GM12865 (cell line): ENCODE measurements around the gene RPS6KA3.

Source experiments
- DNase-seq: peaks from one replicate; pipeline ENCODE4 v3.0.0; 2010; ENCODE audit warnings: low read depth
- H3K4me3 ChIP-seq: 2 replicates; pipeline ENCODE4 v1.5.1; 2011; ENCODE audit warnings: mild to moderate bottlenecking, low read depth, low read length, control low read depth
- TF ChIP-seq, protein P1 (sequence below): IDR thresholded peaks from 2 replicates; pipeline ENCODE4 v1.5.1; 2011; ENCODE audit warnings: low read length, control low read depth, low read depth, inconsistent platforms; ENCODE audit not compliant: insufficient read depth; ENCODE audit errors: missing control alignments

Gene RPS6KA3

DNA sequence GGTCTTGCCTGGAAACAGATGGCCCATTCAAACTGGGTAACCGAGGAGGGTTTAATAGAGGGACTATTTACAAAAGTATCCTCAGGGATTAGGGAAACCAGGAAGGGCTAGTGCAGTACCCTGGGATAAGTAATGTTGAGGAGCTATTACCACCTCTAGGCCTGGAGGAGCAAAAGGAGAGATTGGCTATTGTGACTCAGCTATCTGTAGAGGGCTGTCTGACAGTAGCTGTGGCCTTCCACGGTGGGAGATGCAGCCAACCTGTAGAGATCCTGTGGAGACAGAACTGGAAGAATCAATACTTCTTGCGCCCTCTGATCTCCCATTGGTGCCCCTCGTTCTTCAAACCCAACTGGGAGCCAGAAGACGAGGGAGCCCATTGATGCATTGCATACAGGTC is 34.1 kb upstream of the RPS6KA3 start:
- DNase-seq, result no peak
- no peak overlapping the region for H3K4me3 ChIP-seq
- TF ChIP-seq, protein P1, sequence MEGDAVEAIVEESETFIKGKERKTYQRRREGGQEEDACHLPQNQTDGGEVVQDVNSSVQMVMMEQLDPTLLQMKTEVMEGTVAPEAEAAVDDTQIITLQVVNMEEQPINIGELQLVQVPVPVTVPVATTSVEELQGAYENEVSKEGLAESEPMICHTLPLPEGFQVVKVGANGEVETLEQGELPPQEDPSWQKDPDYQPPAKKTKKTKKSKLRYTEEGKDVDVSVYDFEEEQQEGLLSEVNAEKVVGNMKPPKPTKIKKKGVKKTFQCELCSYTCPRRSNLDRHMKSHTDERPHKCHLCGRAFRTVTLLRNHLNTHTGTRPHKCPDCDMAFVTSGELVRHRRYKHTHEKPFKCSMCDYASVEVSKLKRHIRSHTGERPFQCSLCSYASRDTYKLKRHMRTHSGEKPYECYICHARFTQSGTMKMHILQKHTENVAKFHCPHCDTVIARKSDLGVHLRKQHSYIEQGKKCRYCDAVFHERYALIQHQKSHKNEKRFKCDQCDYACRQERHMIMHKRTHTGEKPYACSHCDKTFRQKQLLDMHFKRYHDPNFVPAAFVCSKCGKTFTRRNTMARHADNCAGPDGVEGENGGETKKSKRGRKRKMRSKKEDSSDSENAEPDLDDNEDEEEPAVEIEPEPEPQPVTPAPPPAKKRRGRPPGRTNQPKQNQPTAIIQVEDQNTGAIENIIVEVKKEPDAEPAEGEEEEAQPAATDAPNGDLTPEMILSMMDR, result no peak

- TF ChIP-seq, protein P1, result no peak
These were observed 28.2 kb upstream of the RPS6KA3 start for GRCh38 chrX:20294957-20295356.

DNA sequence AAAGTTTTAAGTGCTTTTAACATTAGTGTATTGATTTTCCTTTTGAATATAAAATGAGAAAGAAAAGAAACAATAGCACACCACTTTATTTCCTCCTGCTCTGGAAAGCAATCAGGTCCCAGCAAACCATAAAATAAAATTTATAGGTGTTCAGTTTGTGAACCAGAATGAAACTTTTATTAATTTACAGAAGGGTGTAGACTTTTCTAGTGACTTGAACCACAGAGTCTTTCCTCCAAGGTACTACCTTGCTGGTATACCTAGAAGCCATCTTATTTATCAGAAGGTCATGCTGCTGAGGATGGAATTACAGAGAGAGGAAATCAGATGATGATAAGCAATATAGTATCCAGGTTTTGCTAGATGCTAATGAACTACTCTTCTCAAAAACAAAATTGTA is 27.6 kb upstream of the RPS6KA3 start:
- no peak for DNase-seq
- TF ChIP-seq, protein P1, result no peak
- no peak overlapping the region for H3K4me3 ChIP-seq

More at GRCh38 chrX:20294957-20295356, 28.2 kb upstream of the RPS6KA3 start:
- no peak overlapping the region for H3K4me3 ChIP-seq
- no peak for DNase-seq

- TF ChIP-seq, protein P1, result no peak
- no peak overlapping the region for H3K4me3 ChIP-seq
- no peak for DNase-seq
These were observed 18.8 kb upstream of the RPS6KA3 start for GRCh38 chrX:20285511-20285910.

GRCh38 chrX:20284992-20285391 is 18.3 kb upstream of the RPS6KA3 start:
- no peak for DNase-seq
- TF ChIP-seq, protein P1, result no peak
- H3K4me3 ChIP-seq, result no peak overlapping the region

DNA sequence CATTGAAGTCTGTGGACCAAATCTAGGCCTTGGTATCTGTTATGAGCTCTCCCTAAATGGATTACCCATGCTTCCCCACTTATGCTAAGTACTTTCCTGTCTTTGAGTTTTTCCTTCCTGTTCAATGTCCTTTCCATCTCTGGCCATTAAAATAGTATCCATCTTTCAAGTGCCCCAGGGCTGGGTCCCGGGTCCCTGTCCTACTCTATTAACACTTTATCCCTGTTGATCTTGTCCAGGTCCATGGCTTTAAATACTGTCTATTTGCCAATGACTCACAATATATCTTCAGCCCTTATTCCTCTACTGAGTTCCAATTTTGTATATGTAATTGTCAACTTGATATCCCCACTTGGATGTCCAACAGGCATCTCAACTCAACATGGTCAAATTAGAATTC is 17.7 kb upstream of the RPS6KA3 start:
- TF ChIP-seq, protein P1, result no peak
- no peak overlapping the region for H3K4me3 ChIP-seq
- DNase-seq, result no peak

DNA sequence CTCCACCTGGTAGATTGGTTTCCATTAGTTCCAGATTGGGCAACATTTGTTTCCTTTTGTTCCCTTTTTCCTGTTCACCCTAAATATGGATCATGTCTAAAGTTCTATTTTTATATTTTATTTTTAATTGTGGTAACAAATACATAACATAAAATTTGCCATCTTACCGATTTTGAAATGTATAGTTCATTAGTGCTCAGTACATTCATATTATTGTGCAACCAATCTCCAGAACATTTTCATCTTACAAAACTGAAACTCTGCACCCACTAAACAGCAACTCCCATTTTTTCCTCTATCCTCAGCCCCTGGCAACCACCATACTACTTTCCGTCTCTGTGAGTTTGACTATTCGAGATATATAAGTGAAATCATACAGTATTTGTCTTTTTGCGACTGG is 14.2 kb upstream of the RPS6KA3 start:
- TF ChIP-seq, protein P1, result no peak
- H3K4me3 ChIP-seq, result no peak overlapping the region
- DNase-seq, result no peak
